ENCODE measurements around the gene GUCY1A2.

Gene GUCY1A2

DNA sequence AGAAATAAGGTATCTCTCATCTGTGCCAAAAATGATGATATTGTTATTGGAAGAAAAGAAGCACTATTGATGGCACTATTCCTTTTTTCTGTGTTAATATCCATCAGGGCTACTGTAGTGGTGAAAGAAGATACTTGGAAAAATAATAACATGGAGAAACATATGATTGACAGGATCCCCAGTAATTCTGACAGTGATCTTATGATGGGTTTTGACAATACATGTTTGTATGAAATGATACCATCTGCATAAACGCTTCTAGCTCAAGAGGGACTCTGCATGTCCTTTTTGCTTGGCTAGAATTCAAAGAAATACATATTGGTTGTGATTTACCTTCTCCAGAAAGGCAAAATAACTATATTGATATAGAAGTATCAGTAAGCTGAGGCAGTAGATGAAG lies 178.1 kb downstream of the GUCY1A2 start:
- no peak overlapping the region for H3K18ac ChIP-seq (ENCODE audit: low read length)
- no peak overlapping the region for H3K4ac ChIP-seq (ENCODE audit: low read depth, low read length)
- no peaks in the 10 kb centered on the region for H3K79me1 ChIP-seq (ENCODE audit: low read length)
- H3K23ac ChIP-seq (ENCODE audit: low read length), result no peak overlapping the region
- no CpG with 5 or more reads among the region's 1 CpG for WGBS (ENCODE audit: extremely low coverage, insufficient coverage, insufficient read length)
- H2AK5ac ChIP-seq (ENCODE audit: low read length), result no peak overlapping the region
- no peak overlapping the region for H3K4me2 ChIP-seq (ENCODE audit: low read length)
- no peak overlapping the region for H3K4me3 ChIP-seq (ENCODE audit: low read depth, low read length)
- no peak overlapping the region for H2BK5ac ChIP-seq (ENCODE audit: low read depth, low read length, poor library complexity)
- H3K27me3 ChIP-seq (ENCODE audit: insufficient read depth, low read length), result no peaks in the 10 kb centered on the region
- H3K9me3 ChIP-seq (ENCODE audit: insufficient read depth, low read depth, low read length), result no peaks in the 10 kb centered on the region
- H3K79me2 ChIP-seq (ENCODE audit: control insufficient read depth, insufficient read depth, low read length, poor library complexity), result no peaks in the 10 kb centered on the region
- H3K36me3 ChIP-seq (ENCODE audit: control insufficient read depth in 1 of 2, insufficient read depth in 2 of 2, low read length in 2 of 2), result no peaks in the 10 kb centered on the region
- no peak overlapping the region for H2BK120ac ChIP-seq (ENCODE audit: insufficient read depth, low read length, poor library complexity)
- DNase-seq, result no peak
- no peak overlapping the region for H3K27ac ChIP-seq (ENCODE audit: low read depth, low read length)
- no peak overlapping the region for H2BK12ac ChIP-seq (ENCODE audit: low read length)
- no peak overlapping the region for H4K8ac ChIP-seq (ENCODE audit: low read depth, low read length)
- H3K14ac ChIP-seq (ENCODE audit: low read length), result no peak overlapping the region
- no peak overlapping the region for H3K9ac ChIP-seq (ENCODE audit: low read length)
- H2AFZ ChIP-seq (ENCODE audit: insufficient read depth, low read length, poor library complexity), result no peak overlapping the region
- no peak overlapping the region for H4K12ac ChIP-seq (ENCODE audit: low read depth, low read length)
- H3K4me1 ChIP-seq (ENCODE audit: control insufficient read depth in 1 of 2, insufficient read depth in 2 of 2, low read length in 2 of 2), result no peaks in the 10 kb centered on the region
- H4K91ac ChIP-seq (ENCODE audit: low read depth, low read length), result no peak overlapping the region

- Histone ChIP-seq H3K4me1 (ENCODE audit: control insufficient read depth in 1 of 2, insufficient read depth in 2 of 2, low read length in 2 of 2) (no peaks in the 10 kb centered on the region), H2BK12ac (ENCODE audit: low read length) (no peak overlapping the region), H2AK5ac (ENCODE audit: low read length) (no peak overlapping the region), H3K4me3 (ENCODE audit: low read depth, low read length) (no peak overlapping the region), H3K27ac (ENCODE audit: low read depth, low read length) (no peak overlapping the region), H3K14ac (ENCODE audit: low read length) (no peak overlapping the region), H2BK5ac (ENCODE audit: low read depth, low read length, poor library complexity) (no peak overlapping the region), H3K4ac (ENCODE audit: low read depth, low read length) (no peak overlapping the region), H4K8ac (ENCODE audit: low read depth, low read length) (no peak overlapping the region), H3K27me3 (ENCODE audit: insufficient read depth, low read length) (no peaks in the 10 kb centered on the region), H3K23ac (ENCODE audit: low read length) (no peak overlapping the region), H3K18ac (ENCODE audit: low read length) (no peak overlapping the region), H3K79me2 (ENCODE audit: control insufficient read depth, insufficient read depth, low read length, poor library complexity) (no peaks in the 10 kb centered on the region), H3K79me1 (ENCODE audit: low read length) (no peaks in the 10 kb centered on the region), H3K9me3 (ENCODE audit: insufficient read depth, low read depth, low read length) (no peaks in the 10 kb centered on the region), H4K12ac (ENCODE audit: low read depth, low read length) (no peak overlapping the region), H2AFZ (ENCODE audit: insufficient read depth, low read length, poor library complexity) (no peak overlapping the region), H3K36me3 (ENCODE audit: control insufficient read depth in 1 of 2, insufficient read depth in 2 of 2, low read length in 2 of 2) (no peaks in the 10 kb centered on the region), H3K9ac (ENCODE audit: low read length) (no peak overlapping the region), H2BK120ac (ENCODE audit: insufficient read depth, low read length, poor library complexity) (no peak overlapping the region), H3K4me2 (ENCODE audit: low read length) (no peak overlapping the region), H4K91ac (ENCODE audit: low read depth, low read length) (no peak overlapping the region)
- DNase-seq, result peak; percentile 3 to 51
- WGBS (ENCODE audit: extremely low coverage, insufficient coverage, insufficient read length), result no CpG with 5 or more reads among the region's 2 CpGs
Measured at GRCh38 chr11:106834567-106834966, 183.7 kb downstream of the GUCY1A2 start.

GRCh38 chr11:106828976-106829375 lies 189.3 kb downstream of the GUCY1A2 start:
- Histone ChIP-seq H3K36me3 (ENCODE audit: control insufficient read depth in 1 of 2, insufficient read depth in 2 of 2, low read length in 2 of 2) (no peaks in the 10 kb centered on the region), H4K8ac (ENCODE audit: low read depth, low read length) (no peak overlapping the region), H3K79me2 (ENCODE audit: control insufficient read depth, insufficient read depth, low read length, poor library complexity) (no peaks in the 10 kb centered on the region), H3K4ac (ENCODE audit: low read depth, low read length) (no peak overlapping the region), H4K91ac (ENCODE audit: low read depth, low read length) (no peak overlapping the region), H3K9ac (ENCODE audit: low read length) (no peak overlapping the region), H3K9me3 (ENCODE audit: insufficient read depth, low read depth, low read length) (no peaks in the 10 kb centered on the region), H3K79me1 (ENCODE audit: low read length) (no peaks in the 10 kb centered on the region), H3K23ac (ENCODE audit: low read length) (no peak overlapping the region), H3K14ac (ENCODE audit: low read length) (no peak overlapping the region), H3K4me2 (ENCODE audit: low read length) (no peak overlapping the region), H3K4me3 (ENCODE audit: low read depth, low read length) (no peak overlapping the region), H2BK120ac (ENCODE audit: insufficient read depth, low read length, poor library complexity) (no peak overlapping the region), H2AK5ac (ENCODE audit: low read length) (no peak overlapping the region), H4K12ac (ENCODE audit: low read depth, low read length) (no peak overlapping the region), H2AFZ (ENCODE audit: insufficient read depth, low read length, poor library complexity) (no peak overlapping the region), H3K18ac (ENCODE audit: low read length) (no peak overlapping the region), H2BK5ac (ENCODE audit: low read depth, low read length, poor library complexity) (no peak overlapping the region), H3K4me1 (ENCODE audit: control insufficient read depth in 1 of 2, insufficient read depth in 2 of 2, low read length in 2 of 2) (no peaks in the 10 kb centered on the region), H3K27ac (ENCODE audit: low read depth, low read length) (no peak overlapping the region), H2BK12ac (ENCODE audit: low read length) (no peak overlapping the region), H3K27me3 (ENCODE audit: insufficient read depth, low read length) (no peaks in the 10 kb centered on the region)
- no peak for DNase-seq
- no CpG with 5 or more reads among the region's 5 CpGs for WGBS (ENCODE audit: extremely low coverage, insufficient coverage, insufficient read length)

GRCh38 chr11:106828576-106828975 lies 189.7 kb downstream of the GUCY1A2 start:
- Histone ChIP-seq H3K79me1 (ENCODE audit: low read length) (no peaks in the 10 kb centered on the region), H3K18ac (ENCODE audit: low read length) (no peak overlapping the region), H3K4ac (ENCODE audit: low read depth, low read length) (no peak overlapping the region), H3K4me1 (ENCODE audit: control insufficient read depth in 1 of 2, insufficient read depth in 2 of 2, low read length in 2 of 2) (no peaks in the 10 kb centered on the region), H3K9ac (ENCODE audit: low read length) (no peak overlapping the region), H2BK12ac (ENCODE audit: low read length) (no peak overlapping the region), H3K14ac (ENCODE audit: low read length) (no peak overlapping the region), H2BK5ac (ENCODE audit: low read depth, low read length, poor library complexity) (no peak overlapping the region), H3K9me3 (ENCODE audit: insufficient read depth, low read depth, low read length) (no peaks in the 10 kb centered on the region), H3K4me3 (ENCODE audit: low read depth, low read length) (no peak overlapping the region), H3K36me3 (ENCODE audit: control insufficient read depth in 1 of 2, insufficient read depth in 2 of 2, low read length in 2 of 2) (no peaks in the 10 kb centered on the region), H2AK5ac (ENCODE audit: low read length) (no peak overlapping the region), H2BK120ac (ENCODE audit: insufficient read depth, low read length, poor library complexity) (no peak overlapping the region), H4K8ac (ENCODE audit: low read depth, low read length) (no peak overlapping the region), H3K79me2 (ENCODE audit: control insufficient read depth, insufficient read depth, low read length, poor library complexity) (no peaks in the 10 kb centered on the region), H4K12ac (ENCODE audit: low read depth, low read length) (no peak overlapping the region), H4K91ac (ENCODE audit: low read depth, low read length) (no peak overlapping the region), H3K27ac (ENCODE audit: low read depth, low read length) (no peak overlapping the region), H3K4me2 (ENCODE audit: low read length) (no peak overlapping the region), H3K23ac (ENCODE audit: low read length) (no peak overlapping the region), H2AFZ (ENCODE audit: insufficient read depth, low read length, poor library complexity) (no peak overlapping the region), H3K27me3 (ENCODE audit: insufficient read depth, low read length) (no peaks in the 10 kb centered on the region)
- WGBS (ENCODE audit: extremely low coverage, insufficient coverage, insufficient read length), result no CpG with 5 or more reads among the region's 3 CpGs
- no peak for DNase-seq
